GM12892 (cell line): ENCODE measurements around the gene BRF1.

Experiments
- POLR2A ChIP-seq: IDR thresholded peaks from 2 replicates; pipeline ENCODE4 v1.6.1; 2011; ENCODE audit warnings: low read depth, low read length, control low read depth
- POLR2AphosphoS5 ChIP-seq: IDR thresholded peaks from 2 replicates; pipeline ENCODE4 v1.6.1; 2011; ENCODE audit warnings: low read depth, low read length, control low read depth
- TAF1 ChIP-seq: IDR thresholded peaks from 2 replicates; pipeline ENCODE4 v1.6.1; 2011; ENCODE audit warnings: low read depth, mild to moderate bottlenecking, control low read depth, low read length, borderline replicate concordance

DNA sequence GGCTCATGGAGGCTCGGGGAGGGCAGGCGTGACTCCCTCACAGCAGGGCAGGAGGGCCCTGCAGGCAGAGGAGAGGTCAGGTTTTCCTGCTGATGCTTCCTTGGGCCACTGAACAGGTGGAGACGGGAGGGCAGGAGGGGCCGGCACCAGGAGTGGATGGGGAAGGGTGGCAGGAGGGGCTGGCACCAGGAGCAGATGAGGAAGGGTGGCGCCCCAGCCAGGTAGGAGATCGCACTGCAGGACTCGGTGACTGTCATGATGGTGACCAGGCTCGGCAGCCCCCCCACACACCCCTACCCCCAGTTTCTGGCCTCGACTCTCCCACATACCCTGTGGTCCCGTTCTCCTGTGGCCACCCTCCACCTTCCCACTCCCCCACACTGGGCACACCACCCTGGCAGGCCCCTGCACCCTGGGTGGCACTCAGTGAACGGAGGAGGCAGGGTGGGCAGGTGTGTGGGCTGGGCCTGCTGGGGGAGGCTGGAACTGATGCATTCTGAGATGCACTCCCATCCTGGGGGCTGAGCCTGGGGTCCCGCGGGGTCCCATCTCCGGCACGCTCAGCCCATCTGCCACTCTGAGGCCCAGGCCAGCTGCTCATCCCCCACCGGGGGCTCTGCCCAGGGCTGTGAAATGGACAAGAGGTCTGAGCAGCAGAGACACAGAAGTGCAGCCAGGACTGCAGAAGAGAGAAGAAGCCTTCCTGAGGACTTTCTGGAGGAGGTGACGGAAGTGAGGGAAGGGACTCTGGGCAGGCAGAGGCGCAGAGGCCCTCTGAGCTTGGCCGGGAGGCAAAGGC is 122.5 kb downstream of the BRF1 start:
- TF ChIP-seq POLR2A (no peak), TAF1 (no peak), POLR2AphosphoS5 (no peak)
